OCI-LY7 (cell line): Measurements from ENCODE around the gene CBX8. TPM values are rescaled to one million over a fixed set of nuclear protein-coding genes. Genes with fewer than 3 reads are reported as not detected.

Experiments used
- BruUV-seq: library from RNA; stranded (reverse); fragments of 400-500 nt; replicated peaks from 2 replicates; lab custom pipeline; 2021; lab: Mats Ljungman, UMichigan
- CTCF ChIA-PET: fragments of 300-600 bp; sonication (Branson Sonifier 250); formaldehyde crosslinking; loops from one replicate; lab custom pipeline; 2022; ENCODE audit warnings: antibody characterized with exemption; ENCODE audit not compliant: unreplicated experiment; lab: Charles Lee
- POLR2A ChIA-PET: fragments of 300-600 bp; sonication (Branson Sonifier 250); formaldehyde crosslinking; loops from one replicate; lab custom pipeline; 2022; ENCODE audit warnings: antibody characterized with exemption; lab: Charles Lee
- DNase-seq: peaks from one replicate; pipeline ENCODE4 v3.0.0-alpha.2; 2015; ENCODE audit warnings: low spot score
- H2AFZ ChIP-seq: fragments of 200-600 bp; sonication (generic), shearing (Covaris generic); 2 replicates; pipeline ENCODE4 v1.6.1; 2014; ENCODE audit warnings: mild to moderate bottlenecking, antibody characterized with exemption, low read length, moderate library complexity
- H3K27ac ChIP-seq: fragments of 200-600 bp; sonication (generic); 2 replicates; pipeline ENCODE4 v1.5.1; 2014; ENCODE audit warnings: mixed run types, low read depth, mild to moderate bottlenecking, moderate library complexity, low read length, inconsistent platforms; ENCODE audit not compliant: poor library complexity, severe bottlenecking
- H3K36me3 ChIP-seq: fragments of 200-600 bp; sonication (generic); 2 replicates; pipeline ENCODE4 v1.6.1; 2014; ENCODE audit warnings: mild to moderate bottlenecking, antibody characterized with exemption, low read length, moderate library complexity, mixed read lengths; ENCODE audit not compliant: insufficient read depth
- H3K4me1 ChIP-seq: fragments of 200-600 bp; sonication (generic); 2 replicates; pipeline ENCODE4 v1.5.1; 2014; ENCODE audit warnings: mild to moderate bottlenecking, low read length; ENCODE audit not compliant: insufficient read depth, poor library complexity, severe bottlenecking
- H3K4me2 ChIP-seq: fragments of 200-600 bp; sonication (generic); 2 replicates; pipeline ENCODE4 v1.6.1; 2014; ENCODE audit warnings: mild to moderate bottlenecking, low read length
- H3K4me3 ChIP-seq: fragments of 200-600 bp; sonication (generic); 2 replicates; pipeline ENCODE4 v1.5.1; 2014; ENCODE audit warnings: mild to moderate bottlenecking, low read depth, low read length; ENCODE audit not compliant: poor library complexity, severe bottlenecking
- H3K79me2 ChIP-seq: fragments of 200-600 bp; sonication (generic); 2 replicates; pipeline ENCODE4 v1.6.1; 2016; ENCODE audit warnings: low read depth, mild to moderate bottlenecking, low read length, moderate library complexity, mixed read lengths; ENCODE audit not compliant: insufficient read depth
- H3K9me2 ChIP-seq: fragments of 200-600 bp; sonication (generic); 2 replicates; pipeline ENCODE4 v1.6.1; 2016; ENCODE audit warnings: mild to moderate bottlenecking, low read length, mixed read lengths; ENCODE audit not compliant: insufficient read depth
- H3K9me3 ChIP-seq: fragments of 200-600 bp; sonication (generic); 2 replicates; pipeline ENCODE4 v1.6.1; 2014; ENCODE audit warnings: mild to moderate bottlenecking, mixed run types, low read length, mixed read lengths
- H4K20me1 ChIP-seq: fragments of 200-600 bp; sonication (generic); 2 replicates; pipeline ENCODE4 v1.6.1; 2014; ENCODE audit warnings: mild to moderate bottlenecking, antibody characterized with exemption, low read length, moderate library complexity, mixed read lengths; ENCODE audit not compliant: insufficient read depth
- CTCF ChIP-seq: fragments of 200-600 bp; sonication (generic); conservative IDR thresholded peaks from 2 replicates; pipeline ENCODE4 v1.5.1; 2014; ENCODE audit warnings: mild to moderate bottlenecking, antibody characterized with exemption, low read length, moderate library complexity, mixed read lengths
- EZH2phosphoT487 ChIP-seq: fragments of 200-600 bp; sonication (generic); IDR thresholded peaks from 2 replicates; pipeline ENCODE4 v1.6.1; 2018; ENCODE audit warnings: low read depth, borderline replicate concordance, mild to moderate bottlenecking, mixed run types, antibody characterized with exemption, low read length, moderate library complexity, mixed read lengths
- intact Hi-C: fragments of 100-400 bp; cut with micrococcal nuclease; formaldehyde crosslinking; loops from one replicate; pipeline ENCODE4 v1.10.0; 2022; ENCODE audit not compliant: unreplicated experiment
- total RNA-seq, 2 experiments: library from RNA; depleted of rRNA in 1 of 2; stranded (reverse); fragments of >200 nt in 1 of 2; shearing (Covaris generic) in 1 of 2; gene quantifications; 2 replicates each; pipeline ENCODE4 v1.2.3, GENCODE V29; 2014 to 2022

The CBX8 gene
- total RNA-seq, 2 experiments from 2014 or later: 7.5 to 16.3 TPM

GRCh38 chr17:79844869-79845600, 48.2 kb upstream of the CBX8 start:
- Histone ChIP-seq H3K9me2 (no peaks in the 10 kb centered on the region), H3K79me2 (no peaks in the 10 kb centered on the region), H3K4me1 (no peaks in the 10 kb centered on the region), H3K27ac (no peak overlapping the region), H3K36me3 (no peaks in the 10 kb centered on the region), H3K9me3 (no peaks in the 10 kb centered on the region), H4K20me1 (no peaks in the 10 kb centered on the region; the same call in 1 of the 2 replicates), H2AFZ (no peak overlapping the region), H3K4me3 (no peak overlapping the region), H3K4me2 (peak overlapping the region; percentile 12; the same call in 1 of the 2 replicates)
- POLR2A ChIA-PET: interaction anchor here (0.6 kb wide), 3 partner anchors 11 to 1753 kb away, joined by 4 read pairs; no protein-coding TSS in a partner anchor
- TF ChIP-seq EZH2phosphoT487 (0 out of 2 replicates have a peak, but pooled peaks have one; percentile 42), CTCF (peak; percentile 82)
- peak; percentile 70 for DNase-seq
- CTCF ChIA-PET: interaction anchor here (0.7 kb wide), 1 partner anchor 140 kb away, joined by 5 read pairs; no protein-coding TSS in a partner anchor
- no TSS peak for BruUV-seq
- intact Hi-C loops: no loop called here

- H3K9me3 ChIP-seq: no peaks in the 10 kb centered on the region
- H3K36me3 ChIP-seq: no peaks in the 10 kb centered on the region
- H3K4me2 ChIP-seq: peak overlapping the region; percentile 37
- DNase-seq: no peak
- H2AFZ ChIP-seq: no peak overlapping the region
- BruUV-seq: no TSS peak
- H3K27ac ChIP-seq: no peak overlapping the region
- no peaks in the 10 kb centered on the region for H3K9me2 ChIP-seq
- intact Hi-C loops: no loop called here
- ChIA-PET POLR2A (interaction anchor here (0.6 kb wide), 2 partner anchors 115 to 1752 kb away, joined by 4 read pairs; no protein-coding TSS in a partner anchor), CTCF (interaction anchor here (0.7 kb wide), 1 partner anchor 139 kb away, joined by 5 read pairs; no protein-coding TSS in a partner anchor)
- H4K20me1 ChIP-seq: no peaks in the 10 kb centered on the region; the same call in 1 of the 2 replicates
- no peaks in the 10 kb centered on the region for H3K79me2 ChIP-seq
- peak overlapping the region; percentile 27 for H3K4me3 ChIP-seq
- H3K4me1 ChIP-seq: no peaks in the 10 kb centered on the region
- TF ChIP-seq CTCF (no peak), EZH2phosphoT487 (no peak)
Observed at GRCh38 chr17:79843816-79844800, 47.2 kb upstream of the CBX8 start.
